ENCODE results near the gene UBE3D. TPM values are rescaled to one million over a fixed set of nuclear protein-coding genes. Genes with fewer than 3 reads are reported as not detected.

UBE3D gene
- total and polyA plus RNA-seq, 2 of the 4 experiments (the other 2 are of a cell fraction) = 3.2 to 6.3 TPM

DNA sequence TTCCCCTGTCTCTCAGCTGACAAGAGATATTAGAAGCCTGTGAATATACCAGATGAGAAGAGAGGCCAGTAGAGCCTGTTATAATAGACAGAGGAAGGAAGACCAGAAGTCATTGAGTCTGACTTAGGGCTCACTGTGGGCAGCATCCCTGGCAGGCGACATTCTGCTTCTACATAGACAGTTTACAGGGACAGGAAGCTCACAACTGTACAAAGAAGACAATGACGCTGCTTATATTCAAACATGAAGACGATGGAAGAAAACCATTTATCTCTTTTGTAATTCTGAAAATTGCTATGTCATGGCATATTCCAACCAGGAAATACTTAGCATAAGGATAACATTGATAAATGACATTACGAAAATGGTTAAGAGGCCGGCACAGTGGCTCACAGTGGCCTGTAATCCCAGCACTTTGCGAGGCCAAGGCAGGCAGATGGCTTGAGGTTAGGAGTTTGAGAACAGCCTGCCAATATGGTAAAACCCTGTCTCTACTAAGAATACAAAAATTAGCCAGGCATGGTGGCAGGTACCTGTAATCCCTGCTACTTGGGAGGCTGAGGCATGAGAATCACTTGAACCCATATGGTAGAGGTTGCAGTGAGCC lies 170.9 kb downstream of the UBE3D start:
- no TSS peak for BruUV-seq (replicated peaks)
- CTCF ChIA-PET = no interaction called here

More for the DNA sequence above, 170.9 kb downstream of the UBE3D start:
- Histone ChIP-seq H2AFZ (replicated peaks; ENCODE audit: low read length, poor library complexity) (no peak overlapping the region), H3K9me3 (ENCODE audit: control insufficient read depth, insufficient read depth, low read length) (no peaks in the 10 kb centered on the region), H4K8ac (ENCODE audit: low read depth in 2 of 2, low read length in 2 of 2) (no peak overlapping the region), H3K4me3 (ENCODE audit: insufficient read depth, low read depth, low read length) (no peak overlapping the region), H3K4ac (ENCODE audit: low read depth, low read length) (no peak overlapping the region), H2AK5ac (ENCODE audit: low read depth, low read length) (no peak overlapping the region), H3K79me1 (ENCODE audit: low read depth in 1 of 2, low read length in 2 of 2) (no peaks in the 10 kb centered on the region), H3K9me1 (ENCODE audit: insufficient read depth, low read length) (no peaks in the 10 kb centered on the region), H2BK15ac (ENCODE audit: low read depth, low read length) (no peak overlapping the region), H3K4me2 (ENCODE audit: low read depth, low read length) (no peak overlapping the region), H2BK120ac (ENCODE audit: low read depth, low read length) (no peak overlapping the region), H3K56ac (ENCODE audit: extremely low read depth, insufficient read depth, low read length) (no peak overlapping the region), H2AK9ac (replicated peaks; ENCODE audit: low read depth, low read length, poor library complexity) (no peak overlapping the region), H4K20me1 (ENCODE audit: insufficient read depth, low read length) (no peaks in the 10 kb centered on the region), H4K91ac (ENCODE audit: insufficient read depth, low read depth, low read length) (no peak overlapping the region), H2BK20ac (ENCODE audit: low read depth, low read length) (no peak overlapping the region), H4K5ac (ENCODE audit: low read depth, low read length) (no peak overlapping the region), H3K36me3 (ENCODE audit: control insufficient read depth, insufficient read depth, low read length) (no peaks in the 10 kb centered on the region; the same call in 1 of the 2 replicates), H3K18ac (ENCODE audit: low read depth, low read length) (no peak overlapping the region), H3K9ac (ENCODE audit: low read depth, low read length) (no peak overlapping the region), H3K14ac (replicated peaks; ENCODE audit: low read depth, low read length) (no peak overlapping the region), H3K23ac (ENCODE audit: low read depth, low read length) (no peak overlapping the region), H3K4me1 (ENCODE audit: control insufficient read depth, insufficient read depth, low read length) (no peaks in the 10 kb centered on the region), H3K27ac (ENCODE audit: insufficient read depth, low read length) (no peak overlapping the region), H2BK5ac (ENCODE audit: low read depth, low read length, poor library complexity, severe bottlenecking) (no peak overlapping the region), H3K27me3 (ENCODE audit: control insufficient read depth, insufficient read depth, low read length) (no peaks in the 10 kb centered on the region)
- TF ChIP-seq MXI1 (IDR thresholded peaks at IDR 0.05; ENCODE audit: borderline replicate concordance, low read depth, low read length) (no peak), CEBPB (IDR thresholded peaks at IDR 0.05; ENCODE audit: low read depth, low read length) (no peak), POLR2A (IDR thresholded peaks at IDR 0.05; ENCODE audit: low read depth, low read length) (no peak), NFE2L2 (IDR thresholded peaks at IDR 0.05; ENCODE audit: low read depth, low read length) (0 out of 2 replicates have a peak, but pooled peaks have one; percentile 27)
- 90% methylated on average over 2 of the region's 6 CpGs; no CpG with 5 or more reads in 1 of the 2 experiments for WGBS, 2 experiments (ENCODE audit: extremely low coverage in 2 of 2, insufficient read length in 1 of 2)
- intact Hi-C loops (cut with micrococcal nuclease) (no loop called here), dilution Hi-C loops (cut with HindIII; ENCODE audit: low sequenced_read_pairs, unreplicated experiment) (no loop called here), in situ Hi-C loops (cut with MboI; ENCODE audit: low sequenced_read_pairs) (no loop called here)
- ATAC-seq (ENCODE audit: low read depth) (no peak), DNase-seq (no peak)
- POLR2A ChIA-PET (ENCODE audit: unreplicated experiment) = no interaction called here

Measured in IMR-90 (cell line).